Panc1 (cell line): ENCODE measurements around the gene MICALL2. TPM values are rescaled to one million over a fixed set of nuclear protein-coding genes. Genes with fewer than 3 reads are reported as not detected.
"Not testable (repeated sequence)": the region's sequence is repeated elsewhere in the genome, so short reads cannot be mapped to it uniquely, and the experiment has no call there.

Experiments
- ATAC-seq: fragments of 200-7000 bp; cut with Tn5 transposase; 2 replicates; pipeline ENCODE4 v1.9.1; 2020; ENCODE audit warnings: mild to moderate bottlenecking, moderate library complexity
- BruUV-seq: library from RNA; stranded (reverse); fragments of 400-500 nt; replicated peaks from 2 replicates; lab custom pipeline; 2021; lab: Mats Ljungman, UMichigan
- CTCF ChIA-PET: fragments of 300-600 bp; sonication (Branson Sonifier 250); formaldehyde crosslinking; loops from one replicate; lab custom pipeline; 2022; ENCODE audit warnings: antibody characterized with exemption; lab: Charles Lee
- POLR2A ChIA-PET: fragments of 300-600 bp; sonication (Branson Sonifier 250); formaldehyde crosslinking; loops from one replicate; lab custom pipeline; 2022; ENCODE audit warnings: antibody characterized with exemption; lab: Charles Lee
- DNase-seq: peaks from one replicate; pipeline ENCODE4 v3.0.0-alpha.2; 2010; ENCODE audit warnings: low read depth, low spot score
- H3K27ac ChIP-seq: 2 replicates; pipeline ENCODE4 v1.5.1; 2011; ENCODE audit warnings: mild to moderate bottlenecking, low read length, inconsistent platforms
- H3K27me3 ChIP-seq: fragments of 200-500 bp; sonication (Bioruptor generic); 2 replicates; pipeline ENCODE4 v1.6.0; 2014; ENCODE audit warnings: low read length, inconsistent platforms; ENCODE audit not compliant: control insufficient read depth, insufficient read depth
- H3K36me3 ChIP-seq: fragments of 200-500 bp; sonication (Bioruptor generic); 2 replicates; pipeline ENCODE4 v1.5.1; 2014; ENCODE audit warnings: inconsistent platforms, mild to moderate bottlenecking, low read length, moderate library complexity; ENCODE audit not compliant: control insufficient read depth, insufficient read depth
- H3K4me1 ChIP-seq: 2 replicates; pipeline ENCODE4 v1.5.1; 2011; ENCODE audit warnings: inconsistent platforms, mild to moderate bottlenecking, low read length, moderate library complexity; ENCODE audit not compliant: control insufficient read depth, insufficient read depth
- H3K4me3 ChIP-seq, 2 experiments: 2 replicates each; pipeline ENCODE4 v1.5.1; 2011 to 2012; ENCODE audit warnings: low read depth in 2 of 2, low read length in 2 of 2, mild to moderate bottlenecking in 2 of 2, inconsistent platforms in 1 of 2, moderate library complexity in 1 of 2
- H3K9me3 ChIP-seq: fragments of 200-500 bp; sonication (Bioruptor generic); 2 replicates; pipeline ENCODE4 v1.5.1; 2014; ENCODE audit warnings: low read depth, mild to moderate bottlenecking, inconsistent platforms, low read length, moderate library complexity; ENCODE audit not compliant: control insufficient read depth, insufficient read depth
- CTCF ChIP-seq: fragments of 450-650 bp; IDR thresholded peaks from 2 replicates; pipeline ENCODE4 v1.5.1; 2017; ENCODE audit warnings: mild to moderate bottlenecking
- POLR2AphosphoS5 ChIP-seq: IDR thresholded peaks from 2 replicates; pipeline ENCODE4 v1.6.1; 2012; ENCODE audit warnings: mild to moderate bottlenecking, low read depth, low read length, moderate library complexity
- REST ChIP-seq, 2 experiments: IDR thresholded peaks; 2 replicates each; pipeline ENCODE4 v1.6.1; 2011 to 2012; ENCODE audit warnings: low read depth in 2 of 2, control low read depth in 1 of 2, low read length in 1 of 2, mild to moderate bottlenecking in 1 of 2, moderate library complexity in 1 of 2; ENCODE audit not compliant: insufficient read depth in 1 of 2
- SIN3A ChIP-seq: IDR thresholded peaks from 2 replicates; pipeline ENCODE4 v1.6.1; 2012; ENCODE audit warnings: low read depth, mild to moderate bottlenecking, low read length, moderate library complexity, borderline replicate concordance; ENCODE audit not compliant: insufficient read depth
- TCF7L2 ChIP-seq: IDR thresholded peaks from 2 replicates; pipeline ENCODE4 v1.6.1; 2011; ENCODE audit warnings: mild to moderate bottlenecking, low read depth, low read length, inconsistent platforms
- in situ Hi-C: cut with HindIII; loops from 2 replicates; pipeline ENCODE4 v1.10.0; 2016; ENCODE audit warnings: low sequenced_read_pairs, low pct_unique_long_range_greater_than_20kb
- intact Hi-C: fragments of 100-400 bp; cut with micrococcal nuclease; formaldehyde crosslinking; loops from one replicate; pipeline ENCODE4 v1.10.0; 2022; ENCODE audit not compliant: unreplicated experiment
- total RNA-seq: library from RNA; stranded (reverse); gene quantifications from one replicate; pipeline ENCODE4 v1.2.1, GENCODE V29; 2021; ENCODE audit not compliant: unreplicated experiment

The MICALL2 gene
- total RNA-seq, 1 experiment from 2014 or later, result 144 TPM

- Histone ChIP-seq H3K4me1 (peaks cover 36% of the 10 kb centered on the region), H3K36me3 (no peaks in the 10 kb centered on the region; the same call in 1 of the 2 replicates), H3K9me3 (no peaks in the 10 kb centered on the region), H3K27ac (no peak overlapping the region), H3K4me3 (no peak overlapping the region), H3K27me3 (no peaks in the 10 kb centered on the region)
- in situ Hi-C loops (no loop called here), intact Hi-C loops (no loop called here)
- ATAC-seq (no peak), DNase-seq (no peak)
- CTCF ChIA-PET, result no interaction called here
- POLR2A ChIA-PET, result no interaction called here
- no peak for TF ChIP-seq TCF7L2
- TF ChIP-seq SIN3A, result no peak
- TF ChIP-seq CTCF, result no peak
- TF ChIP-seq POLR2AphosphoS5, result no peak
- TF ChIP-seq REST (IDR thresholded peaks at IDR 0.05; ENCODE audit: insufficient read depth in 1 of 2, low read depth in 2 of 2, low read length in 1 of 2), result no peak
- no TSS peak for BruUV-seq
Observed at GRCh38 chr7:1444925-1445322, 14.3 kb downstream of the MICALL2 start.

- ATAC-seq, result no peak
- Histone ChIP-seq H3K36me3 (no peaks in the 10 kb centered on the region; the same call in 1 of the 2 replicates), H3K9me3 (no peaks in the 10 kb centered on the region), H3K4me3 (no peak overlapping the region), H3K27me3 (no peaks in the 10 kb centered on the region), H3K27ac (no peak overlapping the region), H3K4me1 (peaks cover 31% of the 10 kb centered on the region)
- in situ Hi-C loops, result no loop called here
- ChIA-PET CTCF (no interaction called here), POLR2A (no interaction called here)
- intact Hi-C loops, result no loop called here
- no TSS peak for BruUV-seq
- DNase-seq, result no peak
- TF ChIP-seq POLR2AphosphoS5, result no peak
- TF ChIP-seq TCF7L2, result no peak
- no peak for TF ChIP-seq SIN3A
- no peak for TF ChIP-seq REST (IDR thresholded peaks at IDR 0.05; ENCODE audit: insufficient read depth in 1 of 2, low read depth in 2 of 2, low read length in 1 of 2)
- TF ChIP-seq CTCF, result no peak
Observed at GRCh38 chr7:1444214-1444924, 14.9 kb downstream of the MICALL2 start.

GRCh38 chr7:1443587-1444200 lies 15.6 kb downstream of the MICALL2 start:
- in situ Hi-C loops, H3K27me3 ChIP-seq, DNase-seq, BruUV-seq, intact Hi-C loops, CTCF ChIA-PET, H3K4me3 ChIP-seq, POLR2A ChIA-PET, H3K36me3 ChIP-seq, H3K9me3 ChIP-seq, ATAC-seq: not testable (repeated sequence)
- peaks cover 27% of the 10 kb centered on the region for H3K4me1 ChIP-seq
- peak overlapping the region; percentile 3; the same call in 1 of the 2 replicates for H3K27ac ChIP-seq
